HFFc6 (cell line): ENCODE measurements around the gene SYPL1. TPM values are rescaled to one million over a fixed set of nuclear protein-coding genes. Genes with fewer than 3 reads are reported as not detected.
"Not testable (repeated sequence)": the region's sequence is repeated elsewhere in the genome, so short reads cannot be mapped to it uniquely, and the experiment has no call there.

ENCODE experiments used
- DNase-seq: peaks from one replicate; pipeline ENCODE4 v3.0.0-alpha.2; 2018
- H3K27ac Mint-ChIP-seq: 2 replicates; pipeline ENCODE4 v1.8.0; 2020; ENCODE audit warnings: mild to moderate bottlenecking, mixed read lengths
- H3K27me3 Mint-ChIP-seq: 2 replicates; pipeline ENCODE4 v1.8.0; 2021; ENCODE audit warnings: mild to moderate bottlenecking, moderate library complexity, mixed read lengths; ENCODE audit not compliant: insufficient read depth
- H3K36me3 Mint-ChIP-seq: 2 replicates; pipeline ENCODE4 v1.8.0; 2021; ENCODE audit warnings: low read depth, mixed read lengths
- H3K4me1 Mint-ChIP-seq: 2 replicates; pipeline ENCODE4 v1.8.0; 2020; ENCODE audit warnings: low read depth, mixed read lengths
- H3K4me3 Mint-ChIP-seq: 2 replicates; pipeline ENCODE4 v1.8.0; 2020; ENCODE audit warnings: mild to moderate bottlenecking, moderate library complexity, mixed read lengths
- H3K9me3 Mint-ChIP-seq: 2 replicates; pipeline ENCODE4 v1.8.0; 2020; ENCODE audit warnings: mild to moderate bottlenecking, mixed read lengths
- CTCF ChIP-seq: fragments of 200-600 bp; sonication (generic); IDR thresholded peaks from 2 replicates; pipeline ENCODE4 v1.5.0; 2021; ENCODE audit warnings: antibody characterized with exemption, mild to moderate bottlenecking
- total RNA-seq, 6 experiments: library from RNA; stranded (reverse); fragmentation: NEBNext Ultra II Directional; extraction: Animal tissue kit (Norgen Biotek cat#: 25700); gene quantifications; 2 replicates in 1 of 6; 3 replicates in 5 of 6; pipeline ENCODE4 v1.2.3, GENCODE V29; 2021

The SYPL1 gene
- total RNA-seq, 6 experiments from 2014 or later = 66.5 to 84.0 (median 74.6) TPM

GRCh38 chr7:106143711-106144337, 31.7 kb upstream of the SYPL1 start:
- DNase-seq = no peak
- Mint-ChIP-seq H3K36me3 (no peaks in the 10 kb centered on the region), H3K4me3 (no peak overlapping the region), H3K27me3 (peaks cover 16% of the 10 kb centered on the region), H3K9me3 (no peaks in the 10 kb centered on the region), H3K4me1 (peaks cover 6% of the 10 kb centered on the region; the same call in 1 of the 2 replicates), H3K27ac (no peak overlapping the region)
- no peak for TF ChIP-seq CTCF

GRCh38 chr7:106142136-106142535, 30.0 kb upstream of the SYPL1 start:
- peaks cover 6% of the 10 kb centered on the region; the same call in 1 of the 2 replicates for H3K4me1 Mint-ChIP-seq
- no peak for DNase-seq

GRCh38 chr7:106140406-106141173, 28.5 kb upstream of the SYPL1 start:
- Mint-ChIP-seq H3K4me3 (no peak overlapping the region), H3K4me1 (peaks cover 6% of the 10 kb centered on the region; the same call in 1 of the 2 replicates), H3K27ac (no peak overlapping the region), H3K9me3 (no peaks in the 10 kb centered on the region), H3K27me3 (peaks cover 14% of the 10 kb centered on the region), H3K36me3 (no peaks in the 10 kb centered on the region)
- DNase-seq = no peak
- TF ChIP-seq CTCF = no peak

More at GRCh38 chr7:106142136-106142535, 30.0 kb upstream of the SYPL1 start:
- Mint-ChIP-seq H3K4me3 (no peak overlapping the region), H3K27me3 (peaks cover 8% of the 10 kb centered on the region), H3K36me3 (no peaks in the 10 kb centered on the region), H3K27ac (no peak overlapping the region), H3K9me3 (no peaks in the 10 kb centered on the region)
- TF ChIP-seq CTCF = no peak

GRCh38 chr7:106139265-106140251, 27.4 kb upstream of the SYPL1 start:
- DNase-seq = no peak
- H3K36me3 Mint-ChIP-seq = no peaks in the 10 kb centered on the region
- H3K9me3 Mint-ChIP-seq = no peaks in the 10 kb centered on the region
- H3K27me3 Mint-ChIP-seq = peaks cover 14% of the 10 kb centered on the region
- TF ChIP-seq CTCF = no peak
- no peaks in the 10 kb centered on the region for H3K4me1 Mint-ChIP-seq
- H3K4me3 Mint-ChIP-seq = no peak overlapping the region
- H3K27ac Mint-ChIP-seq = no peak overlapping the region

- Mint-ChIP-seq H3K4me1 (no peaks in the 10 kb centered on the region), H3K9me3 (no peaks in the 10 kb centered on the region), H3K4me3 (no peak overlapping the region), H3K27me3 (peaks cover 14% of the 10 kb centered on the region), H3K27ac (no peak overlapping the region), H3K36me3 (no peaks in the 10 kb centered on the region)
- no peak for DNase-seq
- TF ChIP-seq CTCF = no peak
These were observed 26.7 kb upstream of the SYPL1 start for GRCh38 chr7:106138776-106139175.

- H3K9me3 Mint-ChIP-seq, H3K27ac Mint-ChIP-seq, DNase-seq, H3K4me3 Mint-ChIP-seq, H3K4me1 Mint-ChIP-seq, H3K36me3 Mint-ChIP-seq: not testable (repeated sequence)
- H3K27me3 Mint-ChIP-seq = peaks cover 20% of the 10 kb centered on the region
These were observed 26.1 kb upstream of the SYPL1 start for GRCh38 chr7:106138181-106138580.
